Natural killer cell (primary cell): ENCODE measurements around the gene CCDC152. TPM values are rescaled to one million over a fixed set of nuclear protein-coding genes. Genes with fewer than 3 reads are reported as not detected.

ENCODE experiments used
- ATAC-seq, 3 donors: fragments of 150-1000 bp in 2 of 3; fragments of 200-7000 bp in 1 of 3; cut with Tn5 transposase; 1 replicate in 1 of 3; 2 replicates in 2 of 3; pipeline ENCODE4 v1.10.0; 2021; ENCODE audit warnings: mild to moderate bottlenecking in 2 of 3, moderate library complexity in 2 of 3
- DNase-seq, 2 donors: peaks; one replicate each; pipeline versions ENCODE4 v3.0.0 to v3.0.0-alpha.2; 2013 to 2021; ENCODE audit warnings: mixed read lengths in 1 of 2
- H3K27ac ChIP-seq: one replicate; pipeline ENCODE4 v1.5.1; 2013; ENCODE audit warnings: mild to moderate bottlenecking, low read length
- H3K27me3 ChIP-seq: one replicate; pipeline ENCODE4 v1.6.1; 2013; ENCODE audit warnings: low read length; ENCODE audit not compliant: control insufficient read depth, insufficient read depth
- H3K36me3 ChIP-seq: one replicate; pipeline ENCODE4 v1.6.1; 2013; ENCODE audit warnings: low read length; ENCODE audit not compliant: control insufficient read depth, insufficient read depth
- H3K4me1 ChIP-seq: one replicate; pipeline ENCODE4 v1.6.1; 2013; ENCODE audit warnings: low read length; ENCODE audit not compliant: control insufficient read depth, insufficient read depth
- H3K4me3 ChIP-seq: one replicate; pipeline ENCODE4 v1.5.1; 2013; ENCODE audit warnings: low read length
- H3K9me3 ChIP-seq: one replicate; pipeline ENCODE4 v1.6.1; 2013; ENCODE audit warnings: low read length; ENCODE audit not compliant: control insufficient read depth, insufficient read depth
- H3K27ac Mint-ChIP-seq, 2 donors: one replicate each; pipeline ENCODE4 v1.8.0; 2022; ENCODE audit warnings: mild to moderate bottlenecking in 2 of 2, mixed read lengths in 2 of 2, moderate library complexity in 1 of 2
- H3K27me3 Mint-ChIP-seq, 2 donors: one replicate each; pipeline ENCODE4 v1.8.0; 2022; ENCODE audit warnings: low read depth in 2 of 2, mixed read lengths in 2 of 2
- H3K36me3 Mint-ChIP-seq: one replicate; pipeline ENCODE4 v1.8.0; 2022; ENCODE audit warnings: mixed read lengths
- H3K4me1 Mint-ChIP-seq, 2 donors: one replicate each; pipeline ENCODE4 v1.8.0; 2022; ENCODE audit warnings: mixed read lengths in 2 of 2
- H3K4me3 Mint-ChIP-seq: one replicate; pipeline ENCODE4 v1.8.0; 2022; ENCODE audit warnings: mild to moderate bottlenecking, moderate library complexity, mixed read lengths
- H3K9me3 Mint-ChIP-seq, 2 donors: one replicate each; pipeline ENCODE4 v1.8.0; 2022; ENCODE audit warnings: mixed read lengths in 2 of 2
- CTCF ChIP-seq: fragments of 200-600 bp; IDR thresholded peaks from one replicate; pipeline ENCODE4 v1.8.0; 2022; ENCODE audit warnings: antibody characterized with exemption
- WGBS: methylation state at CpG from one replicate; pipeline ENCODE4 v1.1.7; 2013; ENCODE audit warnings: missing lambda C conversion rate; ENCODE audit not compliant: insufficient coverage; 5-methylcytosine and 5-hydroxymethylcytosine counted together
- intact Hi-C: fragments of 100-400 bp; cut with micrococcal nuclease; formaldehyde crosslinking; loops from one replicate; pipeline ENCODE4 v1.14.2; 2022
- total RNA-seq, 4 donors: library from RNA; stranded (reverse); fragments of 120-200 nt in 1 of 4; gene quantifications; one replicate each; pipeline versions ENCODE4 v1.2.3 to v1.2.4, GENCODE V29; 2013 to 2022

The CCDC152 gene
- total RNA-seq, 3 donors from 2014 or later (not counting 1 experiment from before 2014, with no cell fraction given) = 4.0 to 4.9 (median 4.0) TPM

- H3K27ac Mint-ChIP-seq = no peak overlapping the region
- H3K4me3 Mint-ChIP-seq = no peak overlapping the region
- H3K36me3 Mint-ChIP-seq = no peaks in the 10 kb centered on the region
- ATAC-seq = no peak
- no peak overlapping the region for H3K4me3 ChIP-seq
- DNase-seq = no peak
- no peaks in the 10 kb centered on the region for H3K36me3 ChIP-seq
- H3K4me1 ChIP-seq = no peaks in the 10 kb centered on the region
- no peak overlapping the region for H3K27ac ChIP-seq
- H3K27me3 Mint-ChIP-seq = peaks cover 0 to 11% of the 10 kb centered on the region in 2 donors
- H3K9me3 Mint-ChIP-seq = no peaks in the 10 kb centered on the region
- no peaks in the 10 kb centered on the region for H3K4me1 Mint-ChIP-seq
- intact Hi-C loops = no loop called here
- no peaks in the 10 kb centered on the region for H3K27me3 ChIP-seq
- 82% methylated on average over 2 of the region's 2 CpGs for WGBS
- TF ChIP-seq CTCF = no peak
- H3K9me3 ChIP-seq = no peaks in the 10 kb centered on the region
Measured at GRCh38 chr5:42830924-42831323, 74.3 kb downstream of the CCDC152 start.

- no peak overlapping the region for H3K4me3 Mint-ChIP-seq
- H3K4me3 ChIP-seq = no peak overlapping the region
- H3K36me3 Mint-ChIP-seq = no peaks in the 10 kb centered on the region
Measured at GRCh38 chr5:42832060-42832459, 75.4 kb downstream of the CCDC152 start.

GRCh38 chr5:42836070-42836769, 79.6 kb downstream of the CCDC152 start:
- no peak for TF ChIP-seq CTCF
- no peaks in the 10 kb centered on the region for H3K9me3 Mint-ChIP-seq

More at GRCh38 chr5:42832060-42832459, 75.4 kb downstream of the CCDC152 start:
- no peak for DNase-seq
- no peaks in the 10 kb centered on the region for H3K9me3 Mint-ChIP-seq
- H3K4me1 Mint-ChIP-seq = no peaks in the 10 kb centered on the region
- peaks cover 0 to 11% of the 10 kb centered on the region in 2 donors for H3K27me3 Mint-ChIP-seq
- intact Hi-C loops = no loop called here
- Histone ChIP-seq H3K9me3 (no peaks in the 10 kb centered on the region), H3K27me3 (no peaks in the 10 kb centered on the region), H3K27ac (no peak overlapping the region), H3K36me3 (no peaks in the 10 kb centered on the region), H3K4me1 (no peaks in the 10 kb centered on the region)
- TF ChIP-seq CTCF = no peak
- H3K27ac Mint-ChIP-seq = no peak overlapping the region
- ATAC-seq = no peak
- WGBS = 92% methylated on average over 5 of the region's 5 CpGs

GRCh38 chr5:42837601-42838000, 81.0 kb downstream of the CCDC152 start:
- no peak overlapping the region for H3K4me3 ChIP-seq
- ATAC-seq = no peak
- intact Hi-C loops = no loop called here
- H3K36me3 ChIP-seq = no peaks in the 10 kb centered on the region
- Mint-ChIP-seq H3K4me1 (no peaks in the 10 kb centered on the region), H3K36me3 (no peaks in the 10 kb centered on the region), H3K4me3 (no peak overlapping the region), H3K27ac (no peak overlapping the region), H3K27me3 (peaks cover 0 to 9% of the 10 kb centered on the region in 2 donors), H3K9me3 (no peaks in the 10 kb centered on the region)
- H3K9me3 ChIP-seq = no peaks in the 10 kb centered on the region
- no peaks in the 10 kb centered on the region for H3K27me3 ChIP-seq
- 79% methylated on average over 2 of the region's 3 CpGs for WGBS
- no peak for DNase-seq
- no peak for TF ChIP-seq CTCF
- H3K27ac ChIP-seq = no peak overlapping the region
- no peaks in the 10 kb centered on the region for H3K4me1 ChIP-seq

More at GRCh38 chr5:42836070-42836769, 79.6 kb downstream of the CCDC152 start:
- H3K27ac Mint-ChIP-seq = no peak overlapping the region
- 97% methylated on average over 25 of the region's 25 CpGs for WGBS
- Histone ChIP-seq H3K36me3 (no peaks in the 10 kb centered on the region), H3K27ac (no peak overlapping the region), H3K9me3 (no peaks in the 10 kb centered on the region), H3K4me3 (no peak overlapping the region), H3K4me1 (no peaks in the 10 kb centered on the region), H3K27me3 (no peaks in the 10 kb centered on the region)
- no peaks in the 10 kb centered on the region for H3K4me1 Mint-ChIP-seq
- no peak overlapping the region for H3K4me3 Mint-ChIP-seq
- intact Hi-C loops = no loop called here
- no peaks in the 10 kb centered on the region for H3K36me3 Mint-ChIP-seq
- no peak for DNase-seq
- no peak for ATAC-seq
- H3K27me3 Mint-ChIP-seq = peaks cover 0 to 12% of the 10 kb centered on the region in 2 donors
